Measurements from ENCODE around the gene RALGAPB.
"Not testable (repeated sequence)": the region's sequence is repeated elsewhere in the genome, so short reads cannot be mapped to it uniquely, and the experiment has no call there.

DNA sequence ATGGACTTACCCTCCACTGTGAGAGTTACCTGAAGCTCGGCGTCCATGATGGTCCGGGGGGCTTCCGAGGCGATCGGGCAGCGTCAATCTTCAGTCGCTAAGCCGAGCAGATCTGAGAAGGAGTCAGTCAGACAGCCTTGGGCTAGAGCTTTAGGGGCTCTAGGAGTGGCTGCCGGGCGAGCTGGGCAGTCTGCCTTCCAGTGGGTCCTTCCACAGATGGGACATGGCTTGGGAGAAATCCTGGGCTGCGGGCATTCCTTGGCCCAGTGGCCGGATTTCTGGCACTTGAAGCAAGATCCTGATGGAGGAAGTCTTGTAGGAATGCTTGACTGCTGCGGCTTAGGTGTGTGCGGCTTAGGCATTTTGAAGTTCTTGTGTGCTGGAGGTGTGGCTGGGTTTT lies 123.2 kb downstream of the RALGAPB start:
- not testable (repeated sequence) for TF ChIP-seq CTCF (IDR thresholded peaks at IDR 0.05; ENCODE audit: insufficient read depth, low read length, poor library complexity, severe bottlenecking); EZH2phosphoT487 (conservative IDR thresholded peaks at IDR 0.05; ENCODE audit: low read length)
